ENCODE results near the gene FAXC.
"Not testable (repeated sequence)": the region's sequence is repeated elsewhere in the genome, so short reads cannot be mapped to it uniquely, and the experiment has no call there.

The FAXC gene

GRCh38 chr6:99338188-99338587, 11.3 kb downstream of the FAXC start:
- DNase-seq, result no peak

GRCh38 chr6:99335298-99335697, 14.2 kb downstream of the FAXC start:
- DNase-seq, result not testable (repeated sequence)

GRCh38 chr6:99334526-99335127, 14.8 kb downstream of the FAXC start:
- DNase-seq, result no peak

- DNase-seq, result no peak
Measured at GRCh38 chr6:99333068-99333467, 16.4 kb downstream of the FAXC start.

GRCh38 chr6:99331531-99331930, 17.9 kb downstream of the FAXC start:
- no peak for DNase-seq

- peak; percentile 8 for DNase-seq
Measured at GRCh38 chr6:99330159-99330558, 19.3 kb downstream of the FAXC start.

- no peak for DNase-seq
Measured at GRCh38 chr6:99324996-99325395, 24.5 kb downstream of the FAXC start.

- DNase-seq, result no peak
Measured at GRCh38 chr6:99318566-99318965, 30.9 kb downstream of the FAXC start.

GRCh38 chr6:99312354-99312753, 37.1 kb downstream of the FAXC start:
- DNase-seq, result no peak

GRCh38 chr6:99310553-99310952, 38.9 kb downstream of the FAXC start:
- DNase-seq, result no peak

GRCh38 chr6:99309557-99309956, 39.9 kb downstream of the FAXC start:
- no peak for DNase-seq

GRCh38 chr6:99308788-99309187, 40.7 kb downstream of the FAXC start:
- DNase-seq, result no peak

- no peak for DNase-seq
Measured at GRCh38 chr6:99307295-99307907, 42.1 kb downstream of the FAXC start.

- no peak for DNase-seq
Measured at GRCh38 chr6:99306341-99306740, 43.1 kb downstream of the FAXC start.

GRCh38 chr6:99305021-99305554, 44.4 kb downstream of the FAXC start:
- DNase-seq, result no peak

GRCh38 chr6:99297415-99297814, 52.1 kb downstream of the FAXC start:
- DNase-seq, result no peak

- DNase-seq, result no peak
Measured at GRCh38 chr6:99297006-99297405, 52.5 kb downstream of the FAXC start.

- no peak for DNase-seq
Measured at GRCh38 chr6:99296261-99296660, 53.2 kb downstream of the FAXC start.

GRCh38 chr6:99295276-99295675, 54.2 kb downstream of the FAXC start:
- no peak for DNase-seq

GRCh38 chr6:99294786-99295185, 54.7 kb downstream of the FAXC start:
- DNase-seq, result no peak

- no peak for DNase-seq
Measured at GRCh38 chr6:99289701-99290100, 59.8 kb downstream of the FAXC start.

- no peak for DNase-seq
Measured at GRCh38 chr6:99288668-99289067, 60.8 kb downstream of the FAXC start.

- DNase-seq, result no peak
Measured at GRCh38 chr6:99287523-99287922, 62.0 kb downstream of the FAXC start.

- no peak for DNase-seq
Measured at GRCh38 chr6:99285881-99286280, 63.6 kb downstream of the FAXC start.

Data from effector CD8-positive, alpha-beta T cell (primary cell).